Karpas-422 (cell line): ENCODE measurements around the gene TECPR1. TPM values are rescaled to one million over a fixed set of nuclear protein-coding genes. Genes with fewer than 3 reads are reported as not detected.

Experiments used
- DNase-seq: peaks from one replicate; pipeline ENCODE4 v3.0.0-alpha.2; 2015
- H2AFZ ChIP-seq: fragments of 200-600 bp; sonication (generic); 2 replicates; pipeline ENCODE4 v1.6.1; 2014; ENCODE audit warnings: antibody characterized with exemption, low read length, mixed read lengths
- H3K27ac ChIP-seq: fragments of 200-600 bp; sonication (generic); 2 replicates; pipeline ENCODE4 v1.5.1; 2014; ENCODE audit warnings: mild to moderate bottlenecking, low read length, moderate library complexity
- H3K27me3 ChIP-seq: fragments of 200-600 bp; sonication (generic); 2 replicates; pipeline ENCODE4 v1.6.1; 2014; ENCODE audit warnings: low read length, mixed read lengths
- H3K36me3 ChIP-seq: fragments of 200-600 bp; sonication (generic); 2 replicates; pipeline ENCODE4 v1.6.1; 2014; ENCODE audit warnings: low read length, mixed read lengths; ENCODE audit not compliant: insufficient read depth
- H3K4me1 ChIP-seq: fragments of 200-600 bp; sonication (generic); 2 replicates; pipeline ENCODE4 v1.6.1; 2014; ENCODE audit warnings: mild to moderate bottlenecking, low read length, mixed read lengths
- H3K4me2 ChIP-seq: fragments of 200-600 bp; sonication (generic); 2 replicates; pipeline ENCODE4 v1.6.1; 2014; ENCODE audit warnings: low read length, low read depth, mild to moderate bottlenecking; ENCODE audit not compliant: poor library complexity, severe bottlenecking
- H3K4me3 ChIP-seq: fragments of 200-600 bp; sonication (generic); 2 replicates; pipeline ENCODE4 v1.5.1; 2014; ENCODE audit warnings: mild to moderate bottlenecking, antibody characterized with exemption, low read length, mixed read lengths
- H3K79me2 ChIP-seq: fragments of 200-600 bp; sonication (generic); 2 replicates; pipeline ENCODE4 v1.6.1; 2014; ENCODE audit warnings: mild to moderate bottlenecking, low read length, mixed read lengths
- H3K9ac ChIP-seq: fragments of 200-600 bp; sonication (generic); 2 replicates; pipeline ENCODE4 v1.6.0; 2014; ENCODE audit warnings: low read length
- H3K9me2 ChIP-seq: fragments of 200-600 bp; sonication (generic), shearing (Covaris generic); replicated peaks from 2 replicates; pipeline ENCODE4 v1.6.0; 2014; ENCODE audit warnings: mild to moderate bottlenecking, low read length, moderate library complexity; ENCODE audit not compliant: insufficient read depth
- H3K9me3 ChIP-seq: fragments of 300-700, 200-600 bp; sonication (generic); 2 replicates; pipeline ENCODE4 v1.6.1; 2014; ENCODE audit warnings: low read length, mixed read lengths
- H4K20me1 ChIP-seq: fragments of 200-600 bp; sonication (generic); 2 replicates; pipeline ENCODE4 v1.6.1; 2014; ENCODE audit warnings: mild to moderate bottlenecking, antibody characterized with exemption, low read length, low read depth; ENCODE audit not compliant: insufficient read depth
- total RNA-seq: library from RNA; depleted of rRNA; stranded (reverse); fragments of >200 nt; shearing (Covaris generic); gene quantifications from 2 replicates; pipeline ENCODE4 v1.2.3, GENCODE V29; 2014; ENCODE audit warnings: low replicate concordance

TECPR1 gene
- total RNA-seq, 1 experiment from 2014 or later = 30.7 TPM

- no peak overlapping the region for H2AFZ ChIP-seq
- no peaks in the 10 kb centered on the region for H3K79me2 ChIP-seq
- no peak overlapping the region for H3K9ac ChIP-seq
- no peaks in the 10 kb centered on the region for H3K9me2 ChIP-seq
- H3K9me3 ChIP-seq = no peaks in the 10 kb centered on the region
- no peaks in the 10 kb centered on the region for H3K27me3 ChIP-seq
- H3K27ac ChIP-seq = no peak overlapping the region
- H3K4me1 ChIP-seq = no peaks in the 10 kb centered on the region
- no peak overlapping the region for H3K4me2 ChIP-seq
- DNase-seq = no peak
- no peaks in the 10 kb centered on the region for H4K20me1 ChIP-seq
- no peaks in the 10 kb centered on the region for H3K36me3 ChIP-seq
- H3K4me3 ChIP-seq = no peak overlapping the region
Measured at GRCh38 chr7:98229991-98230745, 21.9 kb downstream of the TECPR1 start.

GRCh38 chr7:98229441-98229840, 22.6 kb downstream of the TECPR1 start:
- no peak overlapping the region for H2AFZ ChIP-seq
- no peaks in the 10 kb centered on the region for H3K4me1 ChIP-seq
- no peak overlapping the region for H3K4me3 ChIP-seq
- H3K9me3 ChIP-seq = no peaks in the 10 kb centered on the region
- H3K9me2 ChIP-seq = no peaks in the 10 kb centered on the region
- DNase-seq = no peak
- no peaks in the 10 kb centered on the region for H3K27me3 ChIP-seq
- H3K79me2 ChIP-seq = no peaks in the 10 kb centered on the region
- no peaks in the 10 kb centered on the region for H3K36me3 ChIP-seq
- no peak overlapping the region for H3K4me2 ChIP-seq
- no peaks in the 10 kb centered on the region for H4K20me1 ChIP-seq
- no peak overlapping the region for H3K9ac ChIP-seq
- H3K27ac ChIP-seq = no peak overlapping the region

- Histone ChIP-seq H3K27ac (no peak overlapping the region), H2AFZ (no peak overlapping the region), H3K36me3 (no peaks in the 10 kb centered on the region), H3K4me2 (no peak overlapping the region), H3K4me3 (no peak overlapping the region), H3K79me2 (no peaks in the 10 kb centered on the region), H3K9me2 (no peaks in the 10 kb centered on the region), H3K9me3 (no peaks in the 10 kb centered on the region), H3K27me3 (no peaks in the 10 kb centered on the region), H3K9ac (no peak overlapping the region), H4K20me1 (no peaks in the 10 kb centered on the region), H3K4me1 (no peaks in the 10 kb centered on the region)
- no peak for DNase-seq
Measured at GRCh38 chr7:98228801-98229200, 23.2 kb downstream of the TECPR1 start.

GRCh38 chr7:98227939-98228338, 24.1 kb downstream of the TECPR1 start:
- DNase-seq = no peak
- H3K27ac ChIP-seq = no peak overlapping the region
- H3K27me3 ChIP-seq = no peaks in the 10 kb centered on the region
- no peaks in the 10 kb centered on the region for H4K20me1 ChIP-seq
- H3K4me2 ChIP-seq = no peak overlapping the region
- H2AFZ ChIP-seq = no peak overlapping the region
- H3K4me1 ChIP-seq = no peaks in the 10 kb centered on the region
- no peaks in the 10 kb centered on the region for H3K9me3 ChIP-seq
- H3K36me3 ChIP-seq = no peaks in the 10 kb centered on the region
- H3K79me2 ChIP-seq = no peaks in the 10 kb centered on the region
- H3K9me2 ChIP-seq = no peaks in the 10 kb centered on the region
- no peak overlapping the region for H3K9ac ChIP-seq
- H3K4me3 ChIP-seq = no peak overlapping the region

- no peaks in the 10 kb centered on the region for H3K4me1 ChIP-seq
- no peaks in the 10 kb centered on the region for H3K27me3 ChIP-seq
- DNase-seq = no peak
- no peaks in the 10 kb centered on the region for H3K9me2 ChIP-seq
- no peak overlapping the region for H3K9ac ChIP-seq
- H2AFZ ChIP-seq = no peak overlapping the region
- no peaks in the 10 kb centered on the region for H3K79me2 ChIP-seq
- no peaks in the 10 kb centered on the region for H3K9me3 ChIP-seq
- no peaks in the 10 kb centered on the region for H3K36me3 ChIP-seq
- no peak overlapping the region for H3K27ac ChIP-seq
- no peak overlapping the region for H3K4me2 ChIP-seq
- no peak overlapping the region for H3K4me3 ChIP-seq
- peaks cover 8% of the 10 kb centered on the region; the same call in 1 of the 2 replicates for H4K20me1 ChIP-seq
Measured at GRCh38 chr7:98225913-98226614, 26.0 kb downstream of the TECPR1 start.

- no peak for DNase-seq
- Histone ChIP-seq H2AFZ (no peak overlapping the region), H3K36me3 (no peaks in the 10 kb centered on the region), H3K9me3 (no peaks in the 10 kb centered on the region), H4K20me1 (peaks cover 8% of the 10 kb centered on the region; the same call in 1 of the 2 replicates), H3K27ac (no peak overlapping the region), H3K4me2 (no peak overlapping the region), H3K27me3 (no peaks in the 10 kb centered on the region), H3K4me3 (no peak overlapping the region), H3K79me2 (no peaks in the 10 kb centered on the region), H3K9me2 (no peaks in the 10 kb centered on the region), H3K4me1 (peaks cover 4% of the 10 kb centered on the region), H3K9ac (no peak overlapping the region)
Measured at GRCh38 chr7:98224701-98225181, 27.3 kb downstream of the TECPR1 start.

- H3K36me3 ChIP-seq = no peaks in the 10 kb centered on the region
- no peak overlapping the region for H2AFZ ChIP-seq
- peaks cover 11% of the 10 kb centered on the region for H3K4me1 ChIP-seq
- H3K4me3 ChIP-seq = no peak overlapping the region
- H3K27ac ChIP-seq = no peak overlapping the region
- no peak for DNase-seq
- peaks cover 11% of the 10 kb centered on the region; the same call in 1 of the 2 replicates for H4K20me1 ChIP-seq
- H3K27me3 ChIP-seq = no peaks in the 10 kb centered on the region
- H3K79me2 ChIP-seq = no peaks in the 10 kb centered on the region
- H3K4me2 ChIP-seq = no peak overlapping the region
- H3K9ac ChIP-seq = no peak overlapping the region
- H3K9me2 ChIP-seq = no peaks in the 10 kb centered on the region
- H3K9me3 ChIP-seq = no peaks in the 10 kb centered on the region
Measured at GRCh38 chr7:98223898-98224700, 27.9 kb downstream of the TECPR1 start.
